H9 (cell line): Measurements from ENCODE around the gene RGS14. TPM values are rescaled to one million over a fixed set of nuclear protein-coding genes. Genes with fewer than 3 reads are reported as not detected.

Source experiments
- DNase-seq: peaks from one replicate; pipeline ENCODE4 v3.0.0-alpha.2; 2017
- H2AFZ ChIP-seq: one replicate; pipeline ENCODE4 v1.6.1; 2013; ENCODE audit warnings: mild to moderate bottlenecking, low read length, control low read depth, moderate library complexity
- H2AK5ac ChIP-seq: 2 replicates; pipeline ENCODE4 v1.6.1; 2013; ENCODE audit warnings: low read length, control low read depth, mixed read lengths; ENCODE audit not compliant: insufficient read length
- H2BK120ac ChIP-seq: one replicate; pipeline ENCODE4 v1.6.1; 2013; ENCODE audit warnings: low read depth, mild to moderate bottlenecking, low read length, control low read depth, inconsistent platforms; ENCODE audit not compliant: poor library complexity, severe bottlenecking
- H2BK12ac ChIP-seq: 2 replicates; pipeline ENCODE4 v1.6.1; 2013; ENCODE audit warnings: low read length, control low read depth, mixed read lengths, low read depth; ENCODE audit not compliant: insufficient read length
- H2BK15ac ChIP-seq: 2 replicates; pipeline ENCODE4 v1.6.1; 2013; ENCODE audit warnings: low read depth, low read length, control low read depth
- H2BK20ac ChIP-seq: one replicate; pipeline ENCODE4 v1.6.1; 2013; ENCODE audit warnings: low read depth, mild to moderate bottlenecking, low read length, control low read depth, inconsistent platforms; ENCODE audit not compliant: poor library complexity, severe bottlenecking
- H2BK5ac ChIP-seq: 2 replicates; pipeline ENCODE4 v1.6.1; 2013; ENCODE audit warnings: low read length, control low read depth, mixed read lengths; ENCODE audit not compliant: insufficient read length
- H3K14ac ChIP-seq: 2 replicates; pipeline ENCODE4 v1.6.1; 2013; ENCODE audit warnings: low read length, control low read depth; ENCODE audit not compliant: insufficient read depth
- H3K18ac ChIP-seq: 2 replicates; pipeline ENCODE4 v1.6.1; 2013; ENCODE audit warnings: low read depth, mild to moderate bottlenecking, mixed read lengths, low read length, control low read depth; ENCODE audit not compliant: insufficient read length
- H3K23ac ChIP-seq: 2 replicates; pipeline ENCODE4 v1.6.1; 2013; ENCODE audit warnings: low read length, control low read depth, mixed read lengths, low read depth; ENCODE audit not compliant: insufficient read length
- H3K23me2 ChIP-seq: 2 replicates; pipeline ENCODE4 v1.6.1; 2013; ENCODE audit warnings: low read depth, mild to moderate bottlenecking, mixed read lengths, low read length, control low read depth; ENCODE audit not compliant: insufficient read length, poor library complexity, severe bottlenecking
- H3K27ac ChIP-seq: 2 replicates; pipeline ENCODE4 v1.5.1; 2013; ENCODE audit warnings: low read length, control low read depth, mixed read lengths, low read depth; ENCODE audit not compliant: insufficient read length
- H3K27me3 ChIP-seq: 2 replicates; pipeline ENCODE4 v1.6.1; 2013; ENCODE audit warnings: low read length, control low read depth, inconsistent platforms; ENCODE audit not compliant: insufficient read depth
- H3K4ac ChIP-seq: 2 replicates; pipeline ENCODE4 v1.6.1; 2013; ENCODE audit warnings: low read depth, mild to moderate bottlenecking, control low read depth, inconsistent platforms, low read length, moderate library complexity
- H3K4me1 ChIP-seq: 2 replicates; pipeline ENCODE4 v1.6.1; 2013; ENCODE audit warnings: low read length, control low read depth, inconsistent platforms; ENCODE audit not compliant: insufficient read depth
- H3K4me2 ChIP-seq: 2 replicates; pipeline ENCODE4 v1.6.1; 2013; ENCODE audit warnings: low read length, control low read depth, mixed read lengths; ENCODE audit not compliant: insufficient read length, insufficient read depth
- H3K56ac ChIP-seq: 2 replicates; pipeline ENCODE4 v1.6.1; 2013; ENCODE audit warnings: low read depth, mild to moderate bottlenecking, mixed read lengths, low read length, control low read depth; ENCODE audit not compliant: insufficient read length
- H3K79me1 ChIP-seq: 2 replicates; pipeline ENCODE4 v1.6.1; 2013; ENCODE audit warnings: low read depth, mild to moderate bottlenecking, moderate library complexity, low read length, control low read depth, inconsistent platforms; ENCODE audit not compliant: insufficient read depth, poor library complexity, severe bottlenecking
- H3K79me2 ChIP-seq: 2 replicates; pipeline ENCODE4 v1.6.1; 2013; ENCODE audit warnings: low read length, control low read depth, inconsistent platforms; ENCODE audit not compliant: insufficient read depth
- H3K9ac ChIP-seq: 2 replicates; pipeline ENCODE4 v1.6.1; 2013; ENCODE audit warnings: low read length, control low read depth, mixed read lengths; ENCODE audit not compliant: insufficient read length; ENCODE audit errors: extremely low read depth
- H3K9me3 ChIP-seq: one replicate; pipeline ENCODE4 v1.6.1; 2013; ENCODE audit warnings: low read depth, low read length, inconsistent platforms; ENCODE audit not compliant: control insufficient read depth
- H3T11ph ChIP-seq: one replicate; pipeline ENCODE4 v1.6.1; 2013; ENCODE audit warnings: mild to moderate bottlenecking, low read length, control low read depth, inconsistent platforms
- H4K20me1 ChIP-seq: one replicate; pipeline ENCODE4 v1.6.1; 2013; ENCODE audit not compliant: control insufficient read depth, insufficient read length, insufficient read depth
- H4K5ac ChIP-seq: 2 replicates; pipeline ENCODE4 v1.6.1; 2013; ENCODE audit warnings: low read depth, mild to moderate bottlenecking, mixed read lengths, low read length, control low read depth; ENCODE audit not compliant: insufficient read length
- H4K8ac ChIP-seq: replicated peaks from 2 replicates; pipeline ENCODE4 v1.6.1; 2013; ENCODE audit warnings: low read length, control low read depth, mixed read lengths, low read depth; ENCODE audit not compliant: insufficient read length
- H4K91ac ChIP-seq: 2 replicates; pipeline ENCODE4 v1.6.1; 2013; ENCODE audit warnings: low read depth, mild to moderate bottlenecking, moderate library complexity, mixed read lengths, low read length, control low read depth; ENCODE audit not compliant: insufficient read length
- H3K27ac Mint-ChIP-seq, 3 experiments: 2 replicates in 2 of 3; 3 replicates in 1 of 3; pipeline ENCODE4 v1.8.0; 2020 to 2021; ENCODE audit warnings: mixed read lengths in 3 of 3, mild to moderate bottlenecking in 1 of 3, moderate library complexity in 1 of 3
- H3K27me3 Mint-ChIP-seq: 2 replicates; pipeline ENCODE4 v1.8.0; 2021; ENCODE audit warnings: low read depth, mild to moderate bottlenecking, moderate library complexity, mixed read lengths
- H3K36me3 Mint-ChIP-seq, 3 experiments: 2 replicates in 2 of 3; 3 replicates in 1 of 3; pipeline ENCODE4 v1.8.0; 2020 to 2021; ENCODE audit warnings: low read depth in 3 of 3, mixed read lengths in 3 of 3; ENCODE audit not compliant: insufficient read depth in 1 of 3
- H3K4me1 Mint-ChIP-seq, 2 experiments: 2 replicates each; pipeline ENCODE4 v1.8.0; 2020; ENCODE audit warnings: mixed read lengths in 2 of 2
- H3K4me3 Mint-ChIP-seq, 2 experiments: 2 replicates in 1 of 2; 3 replicates in 1 of 2; pipeline ENCODE4 v1.8.0; 2020 to 2021; ENCODE audit warnings: mild to moderate bottlenecking in 2 of 2, mixed read lengths in 2 of 2, moderate library complexity in 1 of 2
- H3K9me3 Mint-ChIP-seq, 2 experiments: 2 replicates in 1 of 2; 3 replicates in 1 of 2; pipeline ENCODE4 v1.8.0; 2020; ENCODE audit warnings: mild to moderate bottlenecking in 2 of 2, mixed read lengths in 2 of 2, moderate library complexity in 1 of 2
- CTCF ChIP-seq: fragments of 200-600 bp; sonication (generic); conservative IDR thresholded peaks from 3 replicates; pipeline ENCODE4 v1.8.0; 2021; ENCODE audit warnings: antibody characterized with exemption, mild to moderate bottlenecking
- WGBS: extraction: QIAGEN DNeasy Blood & Tissue Kit; methylation state at CpG from one replicate; pipeline ENCODE4 v1.1.7; 2013; ENCODE audit warnings: missing lambda C conversion rate, low lambda C conversion rate, mixed read lengths; ENCODE audit not compliant: insufficient read length; ENCODE audit errors: extremely low coverage; 5-methylcytosine and 5-hydroxymethylcytosine counted together
- total RNA-seq: library from RNA; stranded (reverse); gene quantifications from 2 replicates; pipeline ENCODE4 v1.2.1, GENCODE V29; 2021

Gene RGS14
- total RNA-seq, 1 experiment from 2014 or later, result 12.3 TPM

GRCh38 chr5:177378884-177379883 lies 21.5 kb downstream of the RGS14 start:
- no peak overlapping the region for H3K23ac ChIP-seq
- TF ChIP-seq CTCF, result no peak
- H3K27ac Mint-ChIP-seq, result no peak overlapping the region; a peak in 2 of 7 replicates
- H3K9me3 ChIP-seq, result no peaks in the 10 kb centered on the region
- no peak overlapping the region for H2BK20ac ChIP-seq
- H4K91ac ChIP-seq, result no peak overlapping the region
- H4K20me1 ChIP-seq, result no peaks in the 10 kb centered on the region
- no peak overlapping the region for H4K5ac ChIP-seq
- no peak overlapping the region for H3K4me3 Mint-ChIP-seq
- H3K4me2 ChIP-seq, result no peak overlapping the region
- no peak overlapping the region for H3K9ac ChIP-seq
- no peaks in the 10 kb centered on the region; a peak in 1 of 5 replicates for H3K9me3 Mint-ChIP-seq
- H4K8ac ChIP-seq, result no peak overlapping the region
- no peak for DNase-seq
- no peaks in the 10 kb centered on the region for H3K4me1 ChIP-seq
- no peaks in the 10 kb centered on the region for H3K27me3 ChIP-seq
- H2BK5ac ChIP-seq, result no peak overlapping the region
- H3K79me1 ChIP-seq, result no peaks in the 10 kb centered on the region
- no peak overlapping the region for H3K4ac ChIP-seq
- no peak overlapping the region for H3T11ph ChIP-seq
- no peaks in the 10 kb centered on the region for H3K23me2 ChIP-seq
- H3K18ac ChIP-seq, result no peak overlapping the region
- no peak overlapping the region for H2AFZ ChIP-seq
- no peaks in the 10 kb centered on the region for H3K36me3 Mint-ChIP-seq
- H3K79me2 ChIP-seq, result no peaks in the 10 kb centered on the region
- no peak overlapping the region for H2AK5ac ChIP-seq
- no peak overlapping the region for H3K56ac ChIP-seq
- H3K27me3 Mint-ChIP-seq, result peaks cover 33% of the 10 kb centered on the region
- no peak overlapping the region for H2BK15ac ChIP-seq
- no peak overlapping the region for H3K27ac ChIP-seq
- no peak overlapping the region for H3K14ac ChIP-seq
- no CpG with 5 or more reads among the region's 15 CpGs for WGBS
- no peak overlapping the region for H2BK12ac ChIP-seq
- H3K4me1 Mint-ChIP-seq, result peaks cover 23 to 29% of the 10 kb centered on the region in 2 experiments
- H2BK120ac ChIP-seq, result no peak overlapping the region
